ENCODE measurements around the gene RANBP10.

The RANBP10 gene

GRCh38 chr16:67766291-67766690 is 40.1 kb downstream of the RANBP10 start (continued):
- TF ChIP-seq BACH2 (CRISPR knock-in tag; IDR thresholded peaks at IDR 0.05; ENCODE audit: borderline replicate concordance) (no peak), TSHZ2 (CRISPR knock-in tag; IDR thresholded peaks at IDR 0.05) (no peak)

DNA sequence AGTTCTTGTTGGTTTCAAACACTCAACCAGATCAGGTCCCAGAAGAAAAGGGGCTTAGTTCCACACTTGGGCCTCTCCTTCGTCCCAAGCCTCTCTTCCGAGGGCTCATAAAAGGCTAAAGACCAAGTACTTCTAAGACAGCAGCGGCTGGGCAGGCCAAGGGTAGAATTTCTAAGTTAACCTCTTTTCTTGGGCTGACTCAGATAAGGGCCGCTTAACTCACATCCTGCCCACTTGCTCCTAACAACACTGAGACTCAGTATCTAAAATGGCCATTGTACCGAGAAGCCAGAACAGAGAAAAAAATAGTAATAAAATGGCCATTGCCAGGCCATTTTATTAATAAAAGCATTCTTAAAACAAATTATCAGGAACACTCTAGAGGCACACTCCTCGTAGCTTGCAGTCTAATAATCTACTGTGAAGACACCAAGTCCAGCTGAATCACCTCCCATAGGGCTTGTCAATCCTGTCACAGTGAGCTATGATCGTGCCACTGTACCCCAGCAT is 42.1 kb downstream of the RANBP10 start:
- no peak for ATAC-seq
- TF ChIP-seq OSR1 (CRISPR knock-in tag; IDR thresholded peaks at IDR 0.05), result no peak
- no peak for TF ChIP-seq ISL1 (CRISPR knock-in tag; IDR thresholded peaks at IDR 0.05)
- no peak for TF ChIP-seq CSRNP3 (CRISPR knock-in tag; IDR thresholded peaks at IDR 0.05)
- TF ChIP-seq POU6F1 (CRISPR knock-in tag; IDR thresholded peaks at IDR 0.05; ENCODE audit: borderline replicate concordance, low read depth), result no peak
- TF ChIP-seq GLIS3 (CRISPR knock-in tag; IDR thresholded peaks at IDR 0.05), result no peak
- TF ChIP-seq ZNF565 (CRISPR knock-in tag; conservative IDR thresholded peaks at IDR 0.05; ENCODE audit: low read depth), result no peak
- no peak for TF ChIP-seq ZNF70 (CRISPR knock-in tag; IDR thresholded peaks at IDR 0.05)
- TF ChIP-seq RARB (CRISPR knock-in tag; IDR thresholded peaks at IDR 0.05), result no peak
- no peak for TF ChIP-seq ZFP30 (CRISPR knock-in tag; IDR thresholded peaks at IDR 0.05)
- no peak for TF ChIP-seq BACH2 (CRISPR knock-in tag; IDR thresholded peaks at IDR 0.05; ENCODE audit: borderline replicate concordance)
- TF ChIP-seq TOX (CRISPR knock-in tag; IDR thresholded peaks at IDR 0.05; ENCODE audit: borderline replicate concordance), result no peak
- TF ChIP-seq CREB5 (CRISPR knock-in tag; IDR thresholded peaks at IDR 0.05; ENCODE audit: low read depth), result no peak
- TF ChIP-seq ZFP3 (CRISPR knock-in tag; IDR thresholded peaks at IDR 0.05), result no peak
- TF ChIP-seq TCF4 (CRISPR knock-in tag; IDR thresholded peaks at IDR 0.05; ENCODE audit: borderline replicate concordance), result no peak
- no peak for TF ChIP-seq SNAI2 (CRISPR knock-in tag; IDR thresholded peaks at IDR 0.05)
- TF ChIP-seq ARNTL (CRISPR knock-in tag; IDR thresholded peaks at IDR 0.05; ENCODE audit: borderline replicate concordance, low read depth), result no peak
- TF ChIP-seq, protein P1, sequence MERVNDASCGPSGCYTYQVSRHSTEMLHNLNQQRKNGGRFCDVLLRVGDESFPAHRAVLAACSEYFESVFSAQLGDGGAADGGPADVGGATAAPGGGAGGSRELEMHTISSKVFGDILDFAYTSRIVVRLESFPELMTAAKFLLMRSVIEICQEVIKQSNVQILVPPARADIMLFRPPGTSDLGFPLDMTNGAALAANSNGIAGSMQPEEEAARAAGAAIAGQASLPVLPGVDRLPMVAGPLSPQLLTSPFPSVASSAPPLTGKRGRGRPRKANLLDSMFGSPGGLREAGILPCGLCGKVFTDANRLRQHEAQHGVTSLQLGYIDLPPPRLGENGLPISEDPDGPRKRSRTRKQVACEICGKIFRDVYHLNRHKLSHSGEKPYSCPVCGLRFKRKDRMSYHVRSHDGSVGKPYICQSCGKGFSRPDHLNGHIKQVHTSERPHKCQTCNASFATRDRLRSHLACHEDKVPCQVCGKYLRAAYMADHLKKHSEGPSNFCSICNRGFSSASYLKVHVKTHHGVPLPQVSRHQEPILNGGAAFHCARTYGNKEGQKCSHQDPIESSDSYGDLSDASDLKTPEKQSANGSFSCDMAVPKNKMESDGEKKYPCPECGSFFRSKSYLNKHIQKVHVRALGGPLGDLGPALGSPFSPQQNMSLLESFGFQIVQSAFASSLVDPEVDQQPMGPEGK (CRISPR knock-in tag; IDR thresholded peaks at IDR 0.05; ENCODE audit: borderline replicate concordance), result no peak
- no peak for TF ChIP-seq ZNF8 (CRISPR knock-in tag; IDR thresholded peaks at IDR 0.05)
- no peak for TF ChIP-seq CSDC2 (CRISPR knock-in tag; IDR thresholded peaks at IDR 0.05)
- TF ChIP-seq PPARA (CRISPR knock-in tag; IDR thresholded peaks at IDR 0.05; ENCODE audit: borderline replicate concordance), result no peak

GRCh38 chr16:67763066-67763465 is 43.3 kb downstream of the RANBP10 start:
- no peak for ATAC-seq
- TF ChIP-seq BACH2 (CRISPR knock-in tag; IDR thresholded peaks at IDR 0.05; ENCODE audit: borderline replicate concordance) (no peak), ESRRG (CRISPR knock-in tag; IDR thresholded peaks at IDR 0.05) (no peak), ARNTL (CRISPR knock-in tag; IDR thresholded peaks at IDR 0.05; ENCODE audit: borderline replicate concordance, low read depth) (no peak), TSHZ2 (CRISPR knock-in tag; IDR thresholded peaks at IDR 0.05) (no peak), ZNF70 (CRISPR knock-in tag; IDR thresholded peaks at IDR 0.05) (no peak), POU6F1 (CRISPR knock-in tag; IDR thresholded peaks at IDR 0.05; ENCODE audit: borderline replicate concordance, low read depth) (no peak), ISL1 (CRISPR knock-in tag; IDR thresholded peaks at IDR 0.05) (no peak), SNAI2 (CRISPR knock-in tag; IDR thresholded peaks at IDR 0.05) (no peak), GLIS3 (CRISPR knock-in tag; IDR thresholded peaks at IDR 0.05) (no peak), CREB5 (CRISPR knock-in tag; IDR thresholded peaks at IDR 0.05; ENCODE audit: low read depth) (no peak), ZC3H10 (CRISPR knock-in tag; IDR thresholded peaks at IDR 0.05) (no peak), OSR1 (CRISPR knock-in tag; IDR thresholded peaks at IDR 0.05) (no peak)

Data from SK-N-SH treated with all-trans-retinoic acid at 6 μM for 48 hours (cell line).